Myometrial cell (primary cell): ENCODE measurements around the gene TARS2. TPM values are rescaled to one million over a fixed set of nuclear protein-coding genes. Genes with fewer than 3 reads are reported as not detected.

Source experiments
- total RNA-seq: library from RNA; depleted of rRNA; stranded (reverse); fragments of >200 nt; gene quantifications from 2 replicates; pipeline ENCODE4 v1.2.3, GENCODE V29; 2015

Gene TARS2
- 19.6 and 21.8 TPM in 2 replicates for total RNA-seq

GRCh38 chr1:150486966-150487762 lies at the start of gene TARS2:
Gene TARS2 (plus strand): TSS chr1:150487419. CDS start chr1:150487451, 32 bp downstream.

GRCh38 chr1:150507912-150508864 lies 21.0 kb downstream of the TARS2 start, which contains the start of gene ECM1:
Gene ECM1 (plus strand): TSS chr1:150508109. CDS start chr1:150508210, 101 bp downstream.

GRCh38 chr1:150515328-150516049 lies 28.3 kb downstream of the TARS2 start, which contains the start of gene FALEC:
Gene FALEC (plus strand): TSS chr1:150515752.

DNA sequence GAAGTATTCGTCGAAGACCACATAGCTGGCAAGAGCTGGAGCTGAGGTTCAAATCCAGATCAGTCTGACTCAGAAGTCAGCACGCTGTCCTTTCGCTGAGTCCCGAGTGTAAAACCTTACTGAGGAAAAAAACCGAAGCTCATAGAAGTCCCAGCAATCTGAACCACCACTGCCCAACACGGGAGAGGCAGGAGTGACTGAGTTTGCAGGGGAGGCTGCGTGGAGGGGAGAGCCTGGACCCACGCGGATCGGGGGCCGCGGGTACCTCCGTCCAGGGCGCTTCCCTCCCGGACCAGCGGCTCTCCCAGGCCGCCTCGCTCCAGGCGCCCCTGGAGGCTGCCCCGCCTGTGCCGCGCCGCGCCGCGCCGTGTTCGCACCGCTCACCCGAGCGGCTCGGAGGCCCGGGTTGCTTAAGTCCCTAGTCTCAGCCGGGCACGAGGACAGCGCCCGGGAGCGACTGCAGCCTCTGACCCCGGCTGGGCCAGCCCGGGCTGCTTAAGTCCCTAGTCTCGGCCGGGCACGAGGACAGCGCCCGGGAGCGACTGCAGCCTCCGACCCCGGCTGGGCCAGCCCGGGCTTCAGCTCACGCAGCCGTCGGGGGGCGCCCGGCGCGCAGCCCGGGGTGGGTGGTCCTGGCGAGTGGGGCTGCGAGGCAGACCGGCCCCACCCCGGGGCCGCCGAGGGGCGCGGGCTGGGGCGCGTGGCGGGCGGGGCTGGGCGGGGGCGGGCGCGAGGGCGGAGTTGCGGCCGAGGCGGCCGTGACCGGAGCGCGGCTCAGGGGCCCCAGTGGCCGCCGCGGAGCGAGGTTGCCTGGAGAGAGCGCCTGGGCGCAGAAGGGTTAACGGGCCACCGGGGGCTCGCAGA lies 61.6 kb downstream of the TARS2 start, which contains the start of gene ADAMTSL4:
ADAMTSL4 (plus strand) TSS at position 777 of the 864 bp plus-strand sequence. CDS start 2,881 bp downstream, outside the sequence.

Other genes with a start within 250 kb of the TARS2 start
- gene CA14, start 229.6 kb upstream of the TARS2 start, total RNA-seq: not detected in 2 replicates
- 116 and 135 TPM in 2 replicates for gene APH1A, start 218.4 kb upstream of the TARS2 start, total RNA-seq
- 4.4 and 8.4 TPM in 2 replicates for gene C1orf54, start 214.6 kb upstream of the TARS2 start, total RNA-seq
- 1.2 and 1.8 TPM in 2 replicates for gene CIART, start 204.9 kb upstream of the TARS2 start, total RNA-seq
- 57.4 and 58.7 TPM in 2 replicates for gene MRPS21, start 193.6 kb upstream of the TARS2 start, total RNA-seq
- gene PRPF3, start 165.9 kb upstream of the TARS2 start, total RNA-seq: 23.9 and 26.8 TPM in 2 replicates
- gene RPRD2, start 123.3 kb upstream of the TARS2 start, total RNA-seq: 8.0 and 9.2 TPM in 2 replicates
- 67.0 and 86.5 TPM in 2 replicates for gene ECM1, start 20.7 kb downstream of the TARS2 start, total RNA-seq
- 0.86 TPM in 1 of 2 replicates, not detected in the other for gene FALEC, start 28.3 kb downstream of the TARS2 start, total RNA-seq
- gene ADAMTSL4, start 62.0 kb downstream of the TARS2 start, total RNA-seq: 13.8 and 14.9 TPM in 2 replicates
- 189 and 206 TPM in 2 replicates for gene MCL1, start 92.2 kb downstream of the TARS2 start, total RNA-seq
- gene ENSA, start 142.2 kb downstream of the TARS2 start, total RNA-seq: 85.1 and 104 TPM in 2 replicates
- 16.5 and 18.5 TPM in 2 replicates for gene GOLPH3L, start 209.7 kb downstream of the TARS2 start, total RNA-seq
- not detected in 2 replicates for gene HORMAD1, start 233.5 kb downstream of the TARS2 start, total RNA-seq